Body of pancreas (tissue), 4 donors: Measurements from ENCODE around the gene ADAM10.

Experiments used
- CTCF ChIP-seq, 7 experiments: fragments of 450-650 bp in 4 of 7; fragments of 200-600 bp in 3 of 7; sonication (generic) in 3 of 7; IDR thresholded peaks; one replicate each; pipeline ENCODE4 v1.5.1; 2016 to 2019; ENCODE audit warnings: antibody characterized with exemption in 7 of 7
- POLR2A ChIP-seq, 3 donors: fragments of 450-650 bp; IDR thresholded peaks; one replicate each; pipeline ENCODE4 v1.6.1; 2016; ENCODE audit warnings: antibody characterized with exemption in 3 of 3, mild to moderate bottlenecking in 2 of 3

- TF ChIP-seq CTCF (IDR thresholded peaks at IDR 0.05) (no peak), POLR2A (IDR thresholded peaks at IDR 0.05) (no peak)
Measured at GRCh38 chr15:58795825-58796224, 46.3 kb upstream of the ADAM10 start.
